Endothelial cell of umbilical vein (primary cell): ENCODE data around the gene ALG6.

ENCODE experiments used
- POLR2A ChIP-seq: IDR thresholded peaks from 2 replicates; pipeline ENCODE4 v1.6.1; 2012; ENCODE audit warnings: low read depth, mild to moderate bottlenecking, control low read depth, low read length
- TF ChIP-seq, protein P1 (sequence below), 2 donors: IDR thresholded peaks; 1 replicate in 1 of 2; 2 replicates in 1 of 2; pipeline ENCODE4 v1.5.1; 2011; ENCODE audit warnings: low read length in 2 of 2, mild to moderate bottlenecking in 2 of 2, moderate library complexity in 2 of 2, control low read depth in 1 of 2, inconsistent platforms in 1 of 2, low read depth in 1 of 2; ENCODE audit not compliant: insufficient read depth in 1 of 2; ENCODE audit errors: extremely low read depth in 1 of 2

DNA sequence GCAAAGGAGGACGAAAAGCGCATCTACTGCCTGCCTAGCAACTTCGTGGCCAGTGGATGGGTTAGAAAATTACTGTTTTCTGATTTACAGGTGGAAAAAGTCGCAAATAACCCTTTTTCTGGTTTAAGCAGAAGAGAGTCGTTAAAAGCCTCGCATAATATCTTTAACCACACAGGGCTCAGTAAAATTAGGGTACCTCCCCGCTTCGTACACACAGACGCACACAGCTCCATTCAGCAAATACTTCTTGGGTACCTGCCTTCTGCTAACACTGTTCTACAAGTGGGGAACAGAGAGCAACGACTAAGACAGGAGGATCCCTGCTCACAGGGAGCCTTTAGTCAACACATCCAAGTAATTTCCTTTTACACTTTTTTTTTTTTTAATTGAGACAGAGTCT, 704 bp downstream of the ALG6 start:
- TF ChIP-seq POLR2A = no peak
- TF ChIP-seq, protein P1, sequence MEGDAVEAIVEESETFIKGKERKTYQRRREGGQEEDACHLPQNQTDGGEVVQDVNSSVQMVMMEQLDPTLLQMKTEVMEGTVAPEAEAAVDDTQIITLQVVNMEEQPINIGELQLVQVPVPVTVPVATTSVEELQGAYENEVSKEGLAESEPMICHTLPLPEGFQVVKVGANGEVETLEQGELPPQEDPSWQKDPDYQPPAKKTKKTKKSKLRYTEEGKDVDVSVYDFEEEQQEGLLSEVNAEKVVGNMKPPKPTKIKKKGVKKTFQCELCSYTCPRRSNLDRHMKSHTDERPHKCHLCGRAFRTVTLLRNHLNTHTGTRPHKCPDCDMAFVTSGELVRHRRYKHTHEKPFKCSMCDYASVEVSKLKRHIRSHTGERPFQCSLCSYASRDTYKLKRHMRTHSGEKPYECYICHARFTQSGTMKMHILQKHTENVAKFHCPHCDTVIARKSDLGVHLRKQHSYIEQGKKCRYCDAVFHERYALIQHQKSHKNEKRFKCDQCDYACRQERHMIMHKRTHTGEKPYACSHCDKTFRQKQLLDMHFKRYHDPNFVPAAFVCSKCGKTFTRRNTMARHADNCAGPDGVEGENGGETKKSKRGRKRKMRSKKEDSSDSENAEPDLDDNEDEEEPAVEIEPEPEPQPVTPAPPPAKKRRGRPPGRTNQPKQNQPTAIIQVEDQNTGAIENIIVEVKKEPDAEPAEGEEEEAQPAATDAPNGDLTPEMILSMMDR (IDR thresholded peaks at IDR 0.05; ENCODE audit: extremely low read depth in 1 of 2, insufficient read depth in 1 of 2, low read depth in 1 of 2, low read length in 2 of 2) = no peak
